ENCODE data around the gene GIGYF2.
"Not testable (repeated sequence)": the region's sequence is repeated elsewhere in the genome, so short reads cannot be mapped to it uniquely, and the experiment has no call there.

Gene GIGYF2, protein sequence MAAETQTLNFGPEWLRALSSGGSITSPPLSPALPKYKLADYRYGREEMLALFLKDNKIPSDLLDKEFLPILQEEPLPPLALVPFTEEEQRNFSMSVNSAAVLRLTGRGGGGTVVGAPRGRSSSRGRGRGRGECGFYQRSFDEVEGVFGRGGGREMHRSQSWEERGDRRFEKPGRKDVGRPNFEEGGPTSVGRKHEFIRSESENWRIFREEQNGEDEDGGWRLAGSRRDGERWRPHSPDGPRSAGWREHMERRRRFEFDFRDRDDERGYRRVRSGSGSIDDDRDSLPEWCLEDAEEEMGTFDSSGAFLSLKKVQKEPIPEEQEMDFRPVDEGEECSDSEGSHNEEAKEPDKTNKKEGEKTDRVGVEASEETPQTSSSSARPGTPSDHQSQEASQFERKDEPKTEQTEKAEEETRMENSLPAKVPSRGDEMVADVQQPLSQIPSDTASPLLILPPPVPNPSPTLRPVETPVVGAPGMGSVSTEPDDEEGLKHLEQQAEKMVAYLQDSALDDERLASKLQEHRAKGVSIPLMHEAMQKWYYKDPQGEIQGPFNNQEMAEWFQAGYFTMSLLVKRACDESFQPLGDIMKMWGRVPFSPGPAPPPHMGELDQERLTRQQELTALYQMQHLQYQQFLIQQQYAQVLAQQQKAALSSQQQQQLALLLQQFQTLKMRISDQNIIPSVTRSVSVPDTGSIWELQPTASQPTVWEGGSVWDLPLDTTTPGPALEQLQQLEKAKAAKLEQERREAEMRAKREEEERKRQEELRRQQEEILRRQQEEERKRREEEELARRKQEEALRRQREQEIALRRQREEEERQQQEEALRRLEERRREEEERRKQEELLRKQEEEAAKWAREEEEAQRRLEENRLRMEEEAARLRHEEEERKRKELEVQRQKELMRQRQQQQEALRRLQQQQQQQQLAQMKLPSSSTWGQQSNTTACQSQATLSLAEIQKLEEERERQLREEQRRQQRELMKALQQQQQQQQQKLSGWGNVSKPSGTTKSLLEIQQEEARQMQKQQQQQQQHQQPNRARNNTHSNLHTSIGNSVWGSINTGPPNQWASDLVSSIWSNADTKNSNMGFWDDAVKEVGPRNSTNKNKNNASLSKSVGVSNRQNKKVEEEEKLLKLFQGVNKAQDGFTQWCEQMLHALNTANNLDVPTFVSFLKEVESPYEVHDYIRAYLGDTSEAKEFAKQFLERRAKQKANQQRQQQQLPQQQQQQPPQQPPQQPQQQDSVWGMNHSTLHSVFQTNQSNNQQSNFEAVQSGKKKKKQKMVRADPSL (N-terminal part only)

DNA sequence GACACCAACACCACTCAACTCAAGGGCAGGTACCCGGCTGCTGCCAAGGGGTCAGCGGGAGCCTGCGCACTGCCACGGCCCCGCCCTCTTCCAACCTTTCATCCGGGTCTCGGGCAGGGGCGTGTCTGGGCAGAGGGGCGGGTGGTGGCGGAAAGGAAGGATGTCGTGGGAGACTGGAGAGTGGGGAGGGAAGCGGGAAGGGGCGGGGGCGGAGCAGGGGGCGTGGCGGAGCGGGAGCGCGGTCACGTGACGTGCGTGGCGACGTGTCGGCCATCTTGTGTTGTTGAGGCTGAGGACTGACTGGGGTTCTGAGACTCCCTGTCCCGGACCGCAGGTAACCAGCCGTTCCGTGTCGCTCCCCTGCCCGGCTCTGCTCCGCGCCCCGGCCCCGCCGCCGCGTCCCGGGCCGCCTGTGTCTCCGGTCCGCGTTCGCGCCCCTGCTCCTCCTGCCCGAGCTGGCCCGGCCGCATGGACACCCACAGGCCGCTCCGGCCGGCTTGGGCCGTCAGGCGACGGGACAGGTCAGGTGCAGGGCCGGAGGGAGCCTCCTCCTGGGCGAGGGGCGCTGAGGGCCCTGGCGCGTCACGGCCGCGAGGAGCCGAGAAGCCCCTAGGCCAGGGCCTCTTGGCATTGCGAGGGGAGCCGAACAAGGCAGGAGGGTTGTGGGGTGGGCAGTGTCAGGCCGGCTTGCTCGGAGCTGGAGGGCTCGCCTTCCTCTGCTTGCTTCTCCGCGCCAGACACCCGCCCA, at the start of gene GIGYF2:
Gene GIGYF2, plus strand, starts transcription at position 273 of the 748 bp plus-strand sequence. CDS start 37,867 bp downstream, outside the sequence.
- DNase-seq (ENCODE audit: low read depth in 3 of 3): peak; percentile 89 to 93 (median 89)

DNA sequence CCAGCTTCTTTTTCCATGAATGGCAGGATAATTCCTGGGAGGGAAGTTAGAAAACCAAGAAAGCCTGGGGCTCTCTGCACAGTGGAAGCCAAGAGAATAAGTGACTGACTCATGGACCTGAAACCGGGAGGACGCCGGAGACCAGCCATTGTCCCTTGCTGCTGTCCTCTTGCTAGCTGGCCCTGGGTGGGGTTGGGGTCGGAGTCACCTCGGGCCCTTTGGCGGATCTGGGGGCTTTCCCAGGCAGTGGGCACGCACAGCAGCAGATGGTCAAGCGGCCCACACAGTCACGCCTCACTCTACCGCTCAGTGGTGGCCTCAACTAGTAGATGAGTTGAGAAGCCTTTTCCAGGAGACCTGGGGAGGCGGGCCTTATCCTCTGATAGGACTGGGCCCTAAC, 48.1 kb upstream of the GIGYF2 start:
- DNase-seq (ENCODE audit: low read depth in 3 of 3): no peak

DNA sequence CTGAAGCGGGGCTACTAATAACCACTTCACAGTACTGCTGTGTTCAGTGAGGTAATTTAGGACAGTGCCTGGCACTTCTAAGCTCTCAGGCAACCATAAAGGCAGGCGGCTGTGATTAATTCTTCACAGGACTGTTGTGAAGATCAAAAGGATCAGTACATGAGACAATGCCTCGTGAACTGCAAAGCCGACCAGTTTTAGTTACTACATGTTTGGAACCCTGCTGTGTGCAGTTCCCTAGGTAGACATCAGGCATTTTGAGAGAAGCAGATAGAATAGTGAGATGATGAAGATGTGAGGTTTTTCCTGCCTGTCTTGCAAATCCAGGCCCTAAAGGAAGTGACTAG, 44.7 kb upstream of the GIGYF2 start:
- DNase-seq (ENCODE audit: low read depth in 3 of 3): no peak

DNA sequence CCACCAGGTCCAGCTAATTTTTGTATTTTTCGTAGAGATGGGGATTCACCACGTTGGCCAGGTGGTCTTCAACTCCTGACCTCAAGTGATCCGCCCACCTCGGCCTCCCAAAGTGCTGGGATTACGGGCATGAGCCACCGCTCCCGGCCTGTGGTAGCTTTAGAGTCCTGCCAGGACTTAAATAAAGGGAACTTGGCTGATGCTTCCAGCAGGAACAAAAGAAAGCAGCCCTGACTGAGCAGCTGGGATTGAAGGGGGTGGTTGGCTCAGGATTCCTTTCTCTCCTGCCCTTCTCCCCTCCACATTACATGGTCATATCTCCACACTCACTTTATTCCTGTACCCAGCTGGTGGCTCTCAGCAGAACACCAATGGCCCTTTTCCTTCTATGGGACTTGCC, 43.7 kb upstream of the GIGYF2 start:
- no peak for DNase-seq (ENCODE audit: low read depth in 3 of 3)

DNA sequence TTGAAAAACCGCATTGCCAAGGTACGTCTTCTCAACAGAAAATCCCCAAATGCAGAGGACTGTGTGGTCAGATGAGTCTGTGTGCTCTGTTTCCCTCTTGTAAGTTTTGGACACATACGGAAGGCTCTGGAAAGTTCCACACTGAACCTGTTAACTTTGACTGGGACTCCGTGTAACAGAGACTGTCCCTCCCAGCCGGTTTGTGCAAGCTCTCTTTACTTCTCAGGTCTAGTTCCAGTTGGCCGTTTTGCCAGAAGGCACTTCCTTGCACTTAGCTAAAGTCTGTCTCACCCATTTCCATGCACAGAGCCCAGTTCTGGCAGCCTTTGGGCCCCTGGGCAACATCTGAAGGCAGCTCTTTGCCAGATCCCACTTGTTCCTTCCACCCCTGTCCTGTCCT, 41.7 kb upstream of the GIGYF2 start:
- DNase-seq (ENCODE audit: low read depth in 3 of 3): no peak

DNA sequence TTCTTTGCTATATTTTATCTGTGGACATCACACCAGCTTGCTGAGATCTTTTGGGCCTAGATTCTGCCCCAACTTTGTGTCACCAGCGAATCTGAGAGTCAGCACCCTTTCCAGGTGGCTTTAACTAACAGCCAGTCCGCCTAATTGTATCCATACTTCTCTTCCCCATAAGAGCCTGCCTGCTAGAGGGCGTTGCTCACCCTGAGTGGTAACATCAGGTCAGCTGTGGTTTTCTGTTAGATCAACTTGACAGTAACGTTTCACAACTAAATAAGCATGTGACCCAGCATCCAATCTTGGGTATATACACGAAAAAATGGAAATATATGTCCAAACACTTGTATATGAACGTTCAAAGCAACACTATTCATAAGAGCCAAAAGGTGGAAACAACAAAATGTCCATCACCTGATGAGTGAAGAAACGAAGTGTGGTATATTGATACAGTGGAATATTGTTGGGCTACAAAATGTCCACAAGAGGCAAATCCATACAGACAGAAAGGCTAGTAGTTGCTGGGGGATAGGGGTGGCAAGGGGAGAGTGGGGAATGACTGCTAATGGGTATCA, 38.8 kb upstream of the GIGYF2 start:
- no peak for DNase-seq (ENCODE audit: low read depth in 3 of 3)

DNA sequence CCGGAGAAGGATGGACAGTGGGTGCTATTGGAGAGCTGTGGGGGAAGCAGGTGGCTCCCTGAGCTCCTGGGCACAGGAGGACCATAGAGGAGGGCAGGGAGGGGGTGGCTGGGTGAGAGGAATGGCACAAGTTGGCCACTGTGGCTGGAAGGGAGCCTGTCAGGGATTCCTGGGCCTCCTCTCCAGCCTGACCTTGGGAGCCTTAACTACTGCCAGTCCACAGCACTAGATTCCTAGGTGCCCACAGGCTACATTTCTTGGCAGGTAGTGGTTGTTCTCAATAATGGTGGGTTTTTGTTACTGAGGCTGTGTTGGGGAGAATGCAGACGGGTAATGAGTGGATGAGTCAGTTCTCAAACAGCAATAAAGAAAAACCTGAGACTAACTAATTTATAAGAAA, 37.8 kb upstream of the GIGYF2 start:
- DNase-seq (ENCODE audit: low read depth in 3 of 3): no peak

DNA sequence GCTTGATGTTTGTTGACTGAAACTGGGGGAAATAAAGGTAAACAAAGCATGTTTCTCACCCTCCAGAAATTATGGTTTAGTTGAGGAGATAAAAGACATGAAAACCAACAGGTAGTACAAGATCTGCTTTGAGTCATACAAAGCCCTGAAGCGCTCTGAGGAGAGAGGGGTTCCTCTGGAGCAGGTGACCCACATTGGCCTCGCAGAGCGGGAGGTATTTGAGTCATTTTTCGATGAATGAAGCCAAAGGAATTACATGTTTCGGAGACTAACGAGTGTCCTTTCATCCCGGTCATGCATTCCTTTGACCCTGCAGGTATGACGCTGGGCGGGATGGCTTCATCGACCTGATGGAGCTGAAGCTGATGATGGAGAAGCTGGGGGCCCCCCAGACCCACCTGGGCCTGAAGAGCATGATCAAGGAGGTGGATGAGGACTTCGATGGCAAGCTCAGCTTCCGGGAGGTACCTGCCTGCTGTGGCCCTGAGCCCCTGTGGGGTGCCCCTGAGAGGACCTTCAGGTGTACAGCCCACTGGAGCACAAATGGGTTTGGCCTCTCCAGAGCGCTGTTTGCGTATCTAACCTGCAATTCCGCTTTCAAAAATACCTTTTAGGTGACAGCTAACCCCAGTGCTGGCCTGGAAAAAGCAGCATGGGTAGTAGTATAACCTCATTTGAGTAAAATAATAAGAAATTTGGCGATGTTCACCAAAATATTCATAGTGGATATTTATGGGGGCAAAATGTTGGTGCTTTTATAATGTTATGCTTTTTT, 34.5 kb upstream of the GIGYF2 start:
- no peak for DNase-seq (ENCODE audit: low read depth in 3 of 3)

DNA sequence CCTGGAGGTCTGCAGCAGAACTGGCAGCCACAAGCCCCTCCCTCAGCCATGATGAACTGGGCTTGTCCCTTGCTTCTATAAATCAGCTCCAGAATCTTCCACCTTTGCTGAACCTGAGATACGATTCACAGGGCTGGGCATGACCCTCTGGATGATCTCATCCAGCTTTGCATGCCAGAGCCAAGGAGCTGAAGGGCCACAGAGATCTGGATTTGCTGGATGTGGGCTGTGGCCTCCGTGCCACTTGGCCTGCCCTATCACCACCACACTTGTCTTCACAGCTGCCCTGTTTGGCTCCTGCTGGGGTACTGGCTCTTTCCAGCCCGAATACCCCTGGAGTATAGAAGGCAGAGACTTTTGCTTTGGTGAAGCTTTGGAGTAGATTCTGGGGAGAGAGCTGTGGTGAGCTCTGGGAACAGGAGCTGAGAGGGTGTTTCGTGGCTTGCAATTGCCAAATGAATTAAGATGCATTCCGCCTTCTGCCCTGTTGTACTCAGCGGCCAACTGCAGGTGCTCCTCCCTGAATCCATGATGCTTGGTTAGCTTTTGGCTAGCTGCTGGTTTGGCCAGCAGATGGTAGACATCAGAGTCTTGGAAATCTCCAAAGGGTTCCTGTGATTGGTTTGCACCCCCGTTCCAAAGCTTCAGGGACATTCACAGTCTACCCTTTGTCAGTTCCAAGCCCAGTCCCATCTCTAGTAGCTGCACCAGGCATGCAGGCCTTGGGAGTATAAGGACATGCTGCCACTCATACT, 30.9 kb upstream of the GIGYF2 start:
- no peak for DNase-seq (ENCODE audit: low read depth in 3 of 3)

DNA sequence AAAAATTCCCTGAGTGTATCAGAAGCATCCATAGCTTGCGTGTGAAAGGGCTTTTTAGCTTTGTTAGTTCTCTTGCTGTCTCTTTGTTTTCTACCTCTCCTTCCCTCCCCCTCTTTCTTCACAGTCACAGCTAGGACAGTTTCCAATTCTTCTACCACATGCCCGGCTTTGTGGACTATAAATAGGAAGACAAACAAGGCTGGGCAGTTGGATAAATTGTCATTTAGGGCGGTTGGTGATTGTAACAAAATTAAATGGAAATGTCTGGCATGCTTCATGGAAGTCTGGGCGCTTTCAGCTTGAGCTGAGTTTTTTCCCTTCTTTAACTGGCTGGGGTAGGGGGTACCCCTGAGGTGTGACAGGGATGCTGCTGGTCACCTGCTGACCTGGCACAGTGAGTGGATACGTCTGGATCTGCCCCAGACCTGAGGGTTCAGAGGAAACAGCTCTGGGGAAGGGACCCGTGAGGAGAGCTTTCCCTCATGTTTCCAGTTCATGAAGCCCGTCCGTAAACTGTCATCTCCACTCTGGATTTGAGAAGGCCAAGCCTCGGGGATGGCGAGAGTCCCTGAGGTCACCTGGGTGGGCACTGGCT, 29.0 kb upstream of the GIGYF2 start:
- no peak for DNase-seq (ENCODE audit: low read depth in 3 of 3)

DNA sequence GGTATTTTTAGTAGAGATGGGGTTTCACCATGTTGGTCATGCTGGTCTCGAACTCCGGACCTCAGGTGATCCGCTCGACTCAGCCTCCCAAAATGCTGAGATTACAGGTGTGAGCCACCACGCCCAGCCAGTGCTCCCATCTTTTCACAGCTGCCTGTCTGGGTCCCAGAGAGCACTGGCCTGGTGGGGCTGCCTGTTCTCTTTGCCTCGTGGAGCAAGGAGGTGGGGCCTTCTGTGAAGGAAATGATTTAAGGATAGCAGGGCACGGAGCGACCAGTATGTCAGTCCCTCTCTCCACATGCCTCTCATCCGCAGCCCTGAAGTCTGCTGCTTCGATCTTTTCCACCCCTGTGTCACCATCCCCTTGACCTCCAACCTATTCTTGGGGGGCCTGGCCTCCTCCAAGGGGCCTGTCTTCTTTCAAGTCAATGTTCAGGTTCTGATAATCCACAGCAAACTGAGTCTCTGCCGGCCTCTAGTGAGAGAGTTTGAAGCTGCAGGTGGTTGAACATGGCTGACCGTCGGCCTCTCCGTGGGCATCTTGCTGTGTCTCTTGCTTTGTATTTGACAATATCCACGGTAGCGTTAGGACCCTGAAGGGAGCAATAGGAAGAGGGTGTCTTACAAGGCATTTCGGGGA, 28.2 kb upstream of the GIGYF2 start:
- DNase-seq (ENCODE audit: low read depth in 3 of 3): no peak

DNA sequence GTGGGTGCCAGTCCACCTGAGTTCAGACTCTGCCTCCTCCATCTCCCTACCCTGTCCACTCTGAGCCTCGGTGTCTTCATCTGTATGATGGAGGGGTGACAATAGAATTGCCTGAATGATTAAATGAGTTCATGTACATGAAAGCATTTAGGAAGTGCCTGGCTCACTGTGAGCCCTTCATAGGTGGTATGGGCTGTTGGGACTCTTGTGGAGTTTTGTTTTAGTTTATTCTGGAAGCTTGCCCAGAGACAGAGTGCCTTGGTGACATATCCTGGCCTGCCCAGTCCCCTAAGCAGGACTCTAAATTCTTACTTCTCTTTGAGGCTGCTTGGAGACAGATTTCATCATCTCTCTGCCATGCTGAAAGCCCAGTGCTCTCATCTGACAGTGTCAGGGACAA, 24.5 kb upstream of the GIGYF2 start:
- DNase-seq (ENCODE audit: low read depth in 3 of 3): no peak

DNA sequence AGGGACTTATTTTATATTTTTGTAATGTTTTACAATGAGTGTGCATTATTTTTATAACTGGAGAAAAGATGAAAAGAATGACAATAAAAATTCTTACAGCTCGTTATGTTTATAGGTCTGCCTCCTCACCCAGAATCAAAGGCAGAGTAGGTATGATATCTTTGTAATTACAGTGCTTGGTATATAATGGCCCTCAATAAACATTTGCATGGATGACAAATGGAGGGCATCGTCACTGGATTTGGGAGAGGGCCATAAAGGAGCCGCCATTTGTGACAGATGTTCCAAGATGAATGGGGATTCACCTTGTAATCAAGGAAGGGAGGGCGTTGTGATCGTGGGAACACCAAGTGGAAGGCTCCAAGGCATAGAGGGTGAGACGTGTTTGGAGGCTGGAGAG, 22.6 kb upstream of the GIGYF2 start:
- no peak for DNase-seq (ENCODE audit: low read depth in 3 of 3)

DNA sequence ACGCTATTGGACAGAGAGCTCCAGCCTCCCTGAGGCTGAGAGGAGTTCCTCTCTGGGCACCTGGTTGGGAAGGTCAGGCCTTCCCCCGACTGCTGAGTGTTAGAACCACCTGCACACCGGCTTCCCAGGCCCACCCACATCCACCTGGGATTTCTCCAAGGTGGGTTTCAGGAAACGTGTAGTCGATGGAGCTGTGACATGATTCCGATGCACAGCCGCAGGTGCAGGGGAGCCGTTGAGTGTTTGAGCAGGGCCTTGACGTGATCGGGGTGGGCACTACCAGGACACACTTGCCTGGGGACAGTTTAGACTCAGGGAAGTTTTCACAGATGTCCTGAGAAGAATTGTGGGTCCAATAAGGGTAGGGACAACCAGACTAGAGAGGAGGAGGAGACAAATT, 21.8 kb upstream of the GIGYF2 start:
- DNase-seq (ENCODE audit: low read depth in 3 of 3): no peak

DNA sequence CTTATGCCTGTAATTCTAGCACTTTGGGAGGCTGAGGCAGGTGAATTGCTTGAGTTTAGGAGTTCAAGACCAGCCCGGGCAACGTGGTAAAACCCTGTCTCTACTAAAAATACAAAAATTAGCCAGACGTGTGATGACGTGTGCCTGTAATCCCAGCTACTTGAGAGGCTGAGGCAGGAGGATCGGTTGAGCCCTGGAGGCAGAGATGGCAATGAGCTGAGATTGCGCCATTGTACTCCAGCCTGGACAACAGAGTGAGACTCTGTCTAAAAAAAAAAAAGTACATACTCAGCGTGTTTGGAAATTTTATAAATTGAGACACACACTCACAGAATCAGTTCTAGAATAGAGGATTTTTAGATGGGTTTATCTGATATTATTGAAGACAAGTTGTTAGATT, 17.1 kb upstream of the GIGYF2 start:
- no peak for DNase-seq (ENCODE audit: low read depth in 3 of 3)

DNA sequence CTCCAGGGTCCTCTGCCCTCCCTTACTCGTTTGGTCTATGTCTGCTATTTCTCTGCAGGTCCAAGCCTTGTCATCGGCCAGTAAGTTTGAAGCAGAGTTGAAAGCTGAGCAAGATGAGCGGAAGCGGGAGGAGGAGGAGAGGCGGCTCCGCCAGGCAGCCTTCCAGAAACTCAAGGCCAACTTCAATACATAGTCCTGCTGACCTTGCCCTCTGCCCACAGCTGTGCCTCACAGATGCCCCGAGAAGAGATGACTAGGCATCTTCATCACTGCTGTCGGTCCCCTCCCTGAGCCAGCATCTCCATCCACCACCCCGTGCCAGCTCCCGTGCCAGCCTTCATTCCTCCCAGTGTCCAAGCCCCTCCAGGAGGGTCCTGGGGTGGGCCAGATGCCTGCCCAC, 15.6 kb upstream of the GIGYF2 start:
- DNase-seq (ENCODE audit: low read depth in 3 of 3): no peak

DNA sequence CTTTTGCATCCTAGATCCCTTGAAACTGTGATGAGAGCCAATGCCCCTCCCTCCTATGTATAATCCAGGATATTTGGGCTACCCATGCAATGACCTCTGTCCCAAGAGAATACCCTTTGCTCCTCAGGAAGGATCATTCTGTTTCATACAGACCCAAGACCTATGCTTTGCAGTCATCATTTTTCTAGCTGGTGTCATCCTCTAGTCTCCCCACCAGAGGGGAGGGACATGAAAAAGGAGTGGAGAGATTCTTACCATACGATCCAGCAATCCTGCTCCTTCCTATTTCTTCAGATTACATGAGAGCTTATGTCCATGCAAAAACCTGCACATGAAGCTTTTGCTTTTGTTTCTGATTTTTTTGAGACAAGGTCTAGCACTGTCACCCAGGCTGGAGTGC, 13.8 kb upstream of the GIGYF2 start:
- no peak for DNase-seq (ENCODE audit: low read depth in 3 of 3)

DNA sequence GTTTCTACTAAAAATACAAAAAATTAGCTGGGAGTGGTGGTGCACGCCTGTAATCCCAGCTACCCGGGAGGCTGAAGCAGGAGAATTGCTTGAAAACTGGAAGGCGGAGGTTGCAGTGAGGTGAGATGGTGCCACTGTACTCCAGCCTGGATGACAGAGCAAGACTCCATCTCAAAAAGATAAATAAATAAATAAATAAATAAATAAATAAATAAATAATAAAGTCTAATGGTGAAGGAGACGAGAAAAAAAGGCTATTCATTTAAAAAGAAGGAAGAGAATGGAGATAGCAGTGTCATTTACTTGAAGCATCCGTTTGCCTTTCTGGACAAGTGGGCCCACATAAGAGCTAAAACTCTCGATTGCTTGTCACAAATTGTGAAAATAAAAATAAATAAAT, 11.7 kb upstream of the GIGYF2 start:
- DNase-seq (ENCODE audit: low read depth in 3 of 3): not testable (repeated sequence)

Measured in stimulated activated CD4-positive, alpha-beta T cell treated with anti-CD3 and anti-CD28 coated beads, TNF-alpha, amount 100 ng/mL, for 4 hours (primary cell).